Activated CD4-positive, CD25-positive, alpha-beta regulatory T cell (primary cell): ENCODE results near the gene WBP1L.

Source experiments
- DNase-seq, 4 experiments: peaks; one replicate each; lab custom pipeline; 2025; lab: John Stamatoyannopoulos, UW

WBP1L gene

DNA sequence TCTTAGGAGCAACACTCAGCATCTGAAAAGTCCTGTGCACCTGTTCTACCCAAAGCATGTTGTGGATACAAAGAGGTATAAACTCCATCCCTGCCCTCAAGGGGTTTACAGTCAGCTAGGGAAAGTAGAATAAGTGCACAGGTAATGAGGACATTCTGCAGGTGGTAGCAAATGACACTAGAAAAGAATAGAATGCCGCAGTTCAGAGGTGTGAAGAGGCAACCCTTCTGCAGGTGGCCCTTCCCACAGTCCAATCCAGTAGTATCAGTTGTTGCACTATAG lies 36.7 kb downstream of the WBP1L start:
- no peak for DNase-seq

DNA sequence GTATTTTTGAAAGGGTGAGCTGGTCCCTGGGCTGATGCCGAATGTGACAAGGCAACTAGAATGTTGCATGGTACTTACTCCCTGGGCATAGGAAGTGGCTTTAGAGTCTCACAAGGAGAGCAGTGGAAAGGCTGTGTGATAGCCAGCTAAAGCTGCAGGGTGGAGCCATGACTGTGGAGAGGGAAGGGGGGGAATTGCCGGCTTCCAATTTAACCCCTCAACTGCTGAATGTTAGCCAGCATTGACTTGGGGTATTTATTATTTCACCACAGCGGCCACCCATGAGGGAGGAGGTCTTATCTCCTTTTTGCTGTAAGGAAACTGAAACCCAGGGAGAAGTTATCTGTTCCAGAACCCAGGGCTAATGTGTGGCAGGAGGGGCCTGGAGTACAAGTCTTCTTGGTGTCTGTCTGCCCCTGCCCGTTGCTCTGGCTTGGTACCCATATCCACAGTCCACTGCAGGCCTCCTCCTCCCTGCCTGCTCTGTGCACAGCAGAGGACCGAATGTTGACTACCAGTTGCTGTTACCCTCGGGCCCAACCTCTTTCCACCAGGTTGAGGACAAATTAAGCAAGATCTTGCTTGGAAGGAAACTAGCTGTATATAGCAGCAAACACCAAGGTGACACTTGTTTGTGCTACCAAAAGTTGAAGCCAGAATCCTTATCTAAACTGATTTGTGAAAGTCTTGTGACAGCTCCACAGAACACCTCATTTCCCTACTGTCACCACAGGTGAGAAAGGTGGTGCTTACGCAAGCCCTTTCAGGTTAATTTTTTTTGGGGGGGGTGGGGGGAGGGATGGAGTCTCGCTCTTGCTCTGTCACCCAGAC lies 37.6 kb downstream of the WBP1L start:
- DNase-seq = no peak

DNA sequence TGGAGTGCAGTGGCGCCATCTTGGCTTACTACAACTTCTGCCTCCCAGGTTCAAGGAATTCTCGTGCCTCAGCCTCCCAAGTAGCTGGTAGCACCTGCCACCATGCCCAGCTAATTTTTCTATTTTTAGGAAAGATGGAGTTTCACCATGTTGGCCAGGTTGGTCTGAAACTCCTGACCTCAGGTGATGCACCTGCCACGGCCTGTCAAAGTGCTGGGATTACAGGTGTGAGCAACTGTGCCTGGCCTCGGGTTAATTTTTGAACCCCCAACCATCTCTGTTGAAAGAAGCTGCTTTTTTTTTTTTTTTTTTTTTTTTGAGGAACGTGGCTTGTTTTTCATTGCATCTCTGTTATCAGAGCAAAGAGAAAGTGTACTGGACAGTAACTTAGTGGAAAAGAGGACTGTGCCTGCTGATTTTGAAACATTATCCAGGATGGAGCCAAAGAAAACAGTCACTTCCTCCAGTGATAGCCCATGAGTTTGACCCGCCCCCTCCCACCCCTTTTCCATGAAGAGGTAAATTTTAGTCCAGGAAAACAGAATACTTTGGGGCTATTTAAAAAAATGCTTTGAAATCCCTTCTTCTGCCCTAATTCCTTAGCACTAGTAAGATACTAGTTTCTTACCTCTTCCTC lies 38.3 kb downstream of the WBP1L start:
- DNase-seq = no peak

DNA sequence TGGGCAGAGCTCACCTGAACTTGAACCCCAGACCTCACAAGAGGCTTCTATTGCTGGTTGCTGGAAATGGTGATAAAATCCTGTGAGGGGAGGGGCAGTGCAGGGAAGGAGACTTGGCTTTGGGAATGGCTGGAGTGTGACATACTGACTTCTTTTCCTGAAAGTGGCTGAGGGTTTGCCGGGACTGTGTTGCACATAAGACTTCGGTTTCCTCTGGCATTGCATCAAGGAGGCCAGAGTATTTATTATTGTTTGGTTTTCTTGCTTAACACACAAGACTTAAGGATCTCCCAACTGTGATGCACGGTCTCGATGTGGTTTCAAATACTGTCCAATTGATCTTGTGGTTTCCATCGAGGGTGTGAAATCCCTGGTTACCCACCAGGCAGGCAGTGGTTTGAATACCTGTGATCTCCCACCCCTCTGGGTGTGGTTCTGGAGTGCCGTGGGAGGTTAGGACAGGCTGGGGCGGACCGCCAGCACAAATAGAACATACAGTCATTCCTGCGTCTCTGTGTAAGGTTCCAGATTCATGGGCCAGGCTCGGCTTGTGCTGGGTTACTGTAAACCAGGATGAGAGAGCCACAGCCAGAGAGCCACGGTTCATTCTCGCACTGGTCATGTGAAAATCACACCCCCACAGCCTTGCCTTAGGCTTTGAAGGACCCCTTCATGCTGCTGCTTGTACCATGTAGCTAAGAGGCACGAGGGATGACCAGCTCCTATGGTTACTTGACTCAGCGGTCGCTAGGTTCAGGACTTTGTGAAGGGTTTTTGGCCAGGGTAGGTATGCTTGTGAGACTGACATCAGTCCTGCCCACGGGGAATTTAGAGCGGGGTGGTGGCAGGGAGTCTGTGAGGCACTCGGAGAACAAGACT lies 39.2 kb downstream of the WBP1L start:
- DNase-seq = no peak

DNA sequence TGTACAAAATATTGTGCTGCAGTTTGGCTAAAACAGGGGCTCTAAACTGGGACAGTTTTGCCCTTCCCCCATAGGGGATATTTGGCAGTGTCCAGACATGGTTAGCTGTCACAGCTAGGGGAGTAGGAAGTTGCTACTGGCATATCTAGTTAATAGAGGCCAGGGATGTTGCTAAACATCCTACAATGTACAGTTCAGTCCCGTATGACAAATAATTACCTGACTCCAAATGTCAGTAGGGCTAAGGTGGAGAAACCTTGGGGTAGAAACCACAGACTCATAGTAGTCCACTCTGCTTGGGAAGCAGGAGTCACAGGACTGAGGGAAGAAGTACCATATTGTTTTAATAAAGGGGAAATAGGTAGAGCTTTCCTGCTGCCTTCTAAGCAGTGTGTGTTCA lies 39.8 kb downstream of the WBP1L start:
- no peak for DNase-seq

DNA sequence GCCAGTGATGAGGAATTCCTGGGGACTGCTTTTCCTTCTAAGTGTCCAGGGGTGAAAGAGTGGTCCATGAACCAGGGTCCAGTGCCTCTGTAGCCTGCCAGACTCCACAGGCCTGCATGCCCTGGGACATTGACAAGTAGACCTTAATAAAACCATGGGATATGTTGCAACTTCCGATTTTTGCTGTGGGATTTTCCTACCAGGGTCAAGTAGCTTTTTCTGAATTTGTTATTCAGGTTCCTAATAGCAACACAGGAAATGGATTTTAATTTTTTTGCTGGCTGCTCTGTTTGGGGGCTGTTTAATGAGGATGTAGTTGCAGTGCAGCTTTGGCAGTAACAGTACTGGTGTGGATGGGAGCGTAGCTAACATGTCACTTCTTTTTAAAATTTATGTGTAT lies 42.1 kb downstream of the WBP1L start:
- DNase-seq = no peak

DNA sequence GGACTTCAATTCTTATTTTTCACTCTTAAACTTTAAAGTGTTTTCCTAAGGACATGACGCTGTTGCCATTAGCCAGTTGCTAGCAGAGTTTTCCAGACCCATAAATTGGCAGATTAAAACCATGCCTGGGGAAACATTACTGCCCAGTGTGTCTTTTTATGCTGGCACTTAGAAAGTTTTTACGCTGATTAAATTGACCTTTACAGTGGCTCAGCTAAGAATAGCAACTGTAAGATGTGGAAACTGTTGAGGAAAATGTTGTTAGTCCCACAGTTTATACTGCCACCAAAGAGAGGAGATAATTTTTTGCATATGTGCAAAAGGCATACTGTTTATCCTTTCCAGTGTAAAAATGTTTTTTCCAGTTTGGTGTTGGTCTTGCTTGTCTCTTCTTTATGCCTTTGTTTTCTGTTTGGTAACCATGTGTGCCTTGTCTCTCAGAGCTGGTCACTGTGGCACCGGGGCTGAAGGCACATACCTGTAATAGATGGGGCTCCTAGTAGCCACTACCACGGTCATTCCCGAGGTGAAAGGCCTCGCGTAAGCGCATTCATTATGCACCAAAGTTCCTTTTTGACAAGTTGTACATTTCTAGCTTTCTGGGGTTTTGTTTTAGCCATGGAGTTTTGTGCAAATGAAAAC lies 48.1 kb downstream of the WBP1L start:
- DNase-seq = no peak

DNA sequence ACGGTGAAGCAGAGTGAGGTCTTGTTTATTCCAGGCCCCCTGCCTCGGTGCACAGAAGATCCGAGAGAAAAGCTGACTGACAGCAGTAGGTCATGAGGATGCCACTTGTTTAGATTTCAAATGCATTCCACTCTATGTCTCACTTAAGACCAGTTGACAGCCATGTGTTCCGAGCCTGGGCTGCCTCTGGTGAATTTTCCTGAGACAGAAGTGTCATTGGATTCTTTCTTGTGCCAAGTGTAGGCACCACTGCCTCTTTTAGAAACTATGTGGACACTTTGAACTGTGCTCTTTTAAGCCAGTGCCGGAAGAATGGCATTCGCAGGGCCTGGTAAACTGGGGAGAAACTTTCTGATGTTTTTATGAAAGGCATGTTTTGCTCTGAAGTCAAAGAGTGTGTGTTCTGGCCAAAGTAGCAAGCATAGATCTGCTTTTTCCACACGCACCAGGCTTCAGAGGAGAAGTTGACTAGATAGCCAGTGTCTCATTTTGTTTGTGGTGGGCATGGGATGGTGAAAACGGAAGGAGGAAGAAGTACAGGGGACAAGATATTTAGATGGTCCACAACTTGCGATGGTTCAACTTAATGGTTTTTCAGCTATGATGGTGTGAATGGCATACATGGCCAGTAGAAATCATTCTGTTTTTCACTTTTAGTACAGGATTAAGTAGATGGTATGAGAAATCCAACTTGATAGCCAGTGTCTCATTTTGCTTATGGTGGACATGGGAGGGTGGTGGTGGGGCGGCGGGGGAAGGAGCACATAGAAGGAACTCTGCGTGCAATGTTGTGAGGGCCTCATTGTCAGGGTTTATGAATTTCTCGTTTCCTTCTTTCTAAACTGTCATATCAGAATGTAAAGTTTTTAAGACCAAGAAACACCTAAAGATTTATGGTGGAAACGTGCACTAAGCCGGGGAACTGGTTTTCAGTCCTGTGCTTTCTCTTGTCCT lies 52.0 kb downstream of the WBP1L start:
- no peak for DNase-seq

DNA sequence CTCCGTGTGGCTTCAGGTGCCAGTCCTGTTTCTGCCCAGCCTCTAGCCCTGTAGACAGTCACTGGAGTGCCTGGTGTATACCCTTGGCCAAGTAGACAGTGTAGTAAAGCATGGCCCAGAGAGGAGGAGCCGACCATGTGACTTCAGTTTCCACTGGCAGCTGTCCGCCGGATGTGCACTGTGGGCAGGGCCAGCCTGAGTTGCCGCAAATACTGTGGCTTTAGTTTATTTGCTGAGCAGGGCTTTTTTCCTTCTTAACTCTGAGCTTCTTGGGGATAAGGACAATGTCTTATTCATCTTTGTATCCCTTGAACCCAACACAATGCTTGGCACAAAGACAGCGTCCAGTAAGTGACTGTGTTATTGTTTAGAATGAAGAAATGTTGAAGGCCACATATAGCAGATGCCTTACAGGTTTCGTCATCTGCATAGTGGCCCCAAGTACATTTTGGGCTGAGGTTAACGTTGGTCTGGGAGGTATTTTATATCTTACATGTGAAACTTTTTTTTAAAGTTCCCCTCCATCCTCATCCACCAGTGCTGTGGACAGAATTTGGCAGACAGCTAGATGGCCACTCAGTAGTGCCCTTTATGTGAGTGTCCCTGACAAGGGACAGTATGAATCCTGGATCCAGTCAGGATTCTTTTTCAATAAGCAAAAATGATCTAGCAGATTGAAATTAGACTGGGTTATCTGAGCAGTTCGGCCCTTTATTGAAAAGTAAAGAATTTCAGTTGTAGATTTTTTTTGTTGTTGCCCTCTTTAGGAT lies 52.8 kb downstream of the WBP1L start:
- peak in 3 of 4 experiments; percentile 11 to 23 (median 16) for DNase-seq

DNA sequence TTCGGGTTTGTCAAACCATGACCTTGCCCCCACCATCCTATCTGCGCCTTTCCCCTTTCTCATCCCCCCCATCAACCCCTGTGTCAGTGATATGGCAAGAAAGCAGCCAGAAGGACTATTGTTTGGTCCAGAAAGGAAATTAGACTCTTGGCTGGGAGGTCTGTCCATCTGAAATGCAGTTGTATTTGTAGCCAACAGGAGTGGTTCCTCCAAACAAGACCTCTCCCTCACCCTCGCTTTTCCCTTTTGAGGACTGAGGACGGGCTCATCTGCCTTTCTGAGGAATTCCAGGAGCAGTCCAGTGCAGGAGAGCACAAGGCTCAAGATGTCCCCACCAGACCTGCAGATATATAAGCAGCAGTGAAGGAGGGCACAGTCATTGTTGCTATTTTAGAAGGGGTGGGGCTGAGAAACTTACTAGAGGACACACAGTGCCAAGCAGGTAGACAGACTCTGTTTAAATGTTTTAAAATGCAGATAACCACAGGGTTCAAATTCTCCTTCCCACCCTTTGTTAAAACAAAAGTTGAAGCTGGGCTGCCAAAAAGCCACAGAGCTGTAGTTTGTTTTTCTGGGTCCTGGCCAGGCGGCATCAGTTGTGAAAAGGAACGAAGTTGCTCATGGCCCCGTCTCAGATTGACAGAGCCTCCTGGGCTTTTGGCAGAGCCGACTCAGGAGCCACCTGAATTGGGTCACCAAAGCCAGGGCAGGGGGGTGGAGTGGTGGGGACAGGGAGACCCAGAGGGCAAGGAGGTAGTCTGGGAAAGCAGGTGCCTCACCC lies 56.1 kb downstream of the WBP1L start:
- no peak for DNase-seq

DNA sequence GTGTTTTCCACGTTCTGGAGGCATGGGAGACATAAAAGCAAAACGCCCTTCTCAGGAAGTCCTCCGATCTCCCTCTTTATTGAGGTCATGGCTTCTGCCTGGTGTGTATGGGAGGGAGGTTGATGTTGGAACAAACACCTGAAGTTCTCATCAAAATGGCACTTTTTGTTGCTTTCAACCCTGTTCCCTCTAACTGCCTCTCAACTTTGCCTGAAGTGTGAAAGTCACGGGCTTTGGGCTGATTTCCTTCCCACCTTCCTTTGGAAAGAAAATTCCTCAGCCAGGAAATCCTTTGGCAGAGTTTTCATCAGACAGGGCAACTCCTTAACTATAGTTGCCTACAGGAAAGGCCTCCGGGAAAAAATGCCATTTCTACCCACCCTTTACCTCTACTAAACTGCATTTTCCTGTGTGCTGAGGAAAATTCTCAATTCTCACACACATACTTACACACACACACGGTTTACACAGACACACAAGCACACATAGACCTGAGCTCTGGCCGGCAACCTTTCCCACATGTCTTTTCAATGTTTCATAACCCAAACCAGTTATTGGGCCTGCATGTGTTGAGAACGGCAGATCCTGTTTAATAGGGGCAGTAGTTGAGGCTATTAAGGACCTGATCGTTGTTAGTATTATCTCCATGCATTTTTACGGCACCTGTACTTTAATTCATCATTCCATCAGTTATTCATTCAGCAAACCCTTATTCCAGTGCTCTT lies 57.0 kb downstream of the WBP1L start:
- DNase-seq = no peak

DNA sequence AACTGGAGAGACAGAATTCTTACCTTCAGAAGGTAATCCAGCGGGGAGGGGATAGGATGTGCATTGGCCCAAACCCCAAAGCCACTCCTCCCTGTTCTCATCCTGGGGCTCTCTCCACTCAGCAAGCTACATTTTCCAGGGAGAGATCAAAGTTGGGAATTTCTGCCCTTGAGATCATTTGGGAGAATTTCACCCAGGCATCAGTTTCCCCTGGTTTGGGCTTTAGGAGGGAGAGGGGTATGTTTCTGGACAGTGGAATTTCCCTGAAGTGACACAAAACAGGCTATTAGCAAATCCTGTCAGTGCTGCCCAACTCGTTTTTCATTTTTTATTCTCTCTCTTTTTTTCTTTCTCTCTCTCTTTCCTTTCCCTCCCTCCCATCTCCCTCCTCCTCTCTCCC lies 57.7 kb downstream of the WBP1L start:
- no peak for DNase-seq

DNA sequence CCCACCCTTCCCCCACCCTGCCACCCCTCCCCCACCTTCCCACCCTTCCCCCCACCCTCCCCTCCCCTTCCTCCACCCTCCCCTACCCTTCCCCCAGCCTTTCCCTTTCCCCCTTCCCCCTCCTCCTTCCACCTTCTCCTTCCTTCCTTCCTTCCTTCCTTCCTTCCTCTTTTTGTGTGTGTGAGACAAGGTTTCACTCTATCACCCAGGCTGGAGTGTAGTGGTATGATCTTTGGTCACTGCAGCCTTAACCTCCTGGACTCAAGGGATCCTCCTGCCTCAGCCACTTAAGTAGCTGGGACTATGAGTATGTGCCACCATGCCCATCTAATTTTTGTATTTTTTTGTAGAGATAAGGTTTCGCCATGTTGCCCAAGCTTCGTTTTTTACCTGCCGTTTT lies 58.2 kb downstream of the WBP1L start:
- no peak for DNase-seq

DNA sequence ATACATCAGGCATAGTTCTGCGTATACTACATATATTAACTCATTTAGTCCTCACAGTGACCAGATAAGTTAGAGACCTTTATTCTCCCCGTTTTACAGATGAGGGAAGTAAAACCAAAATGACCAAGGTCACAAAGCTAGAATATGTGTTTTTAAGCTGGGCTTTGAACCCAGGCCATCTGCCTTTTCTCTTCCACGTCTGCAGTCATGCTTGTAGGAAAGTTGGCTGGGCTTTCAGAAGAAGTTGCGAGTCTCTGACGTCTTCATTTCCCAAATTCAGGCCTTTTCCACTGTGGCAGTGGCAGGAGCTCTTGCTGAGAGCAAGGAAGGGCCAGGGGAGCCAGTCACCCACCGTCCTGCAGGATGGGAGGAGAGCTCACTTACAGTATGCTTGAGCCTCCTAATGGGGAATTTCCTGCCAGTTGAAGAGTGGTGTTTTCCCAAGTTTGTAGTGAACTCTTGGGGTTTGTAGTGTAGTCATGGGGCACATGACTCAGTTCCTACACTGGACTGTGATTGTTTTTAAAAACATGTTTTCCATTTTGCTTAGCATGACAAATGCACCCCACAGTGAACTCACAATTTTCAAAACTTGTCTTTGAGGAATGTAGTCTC lies 59.3 kb downstream of the WBP1L start:
- no peak for DNase-seq

DNA sequence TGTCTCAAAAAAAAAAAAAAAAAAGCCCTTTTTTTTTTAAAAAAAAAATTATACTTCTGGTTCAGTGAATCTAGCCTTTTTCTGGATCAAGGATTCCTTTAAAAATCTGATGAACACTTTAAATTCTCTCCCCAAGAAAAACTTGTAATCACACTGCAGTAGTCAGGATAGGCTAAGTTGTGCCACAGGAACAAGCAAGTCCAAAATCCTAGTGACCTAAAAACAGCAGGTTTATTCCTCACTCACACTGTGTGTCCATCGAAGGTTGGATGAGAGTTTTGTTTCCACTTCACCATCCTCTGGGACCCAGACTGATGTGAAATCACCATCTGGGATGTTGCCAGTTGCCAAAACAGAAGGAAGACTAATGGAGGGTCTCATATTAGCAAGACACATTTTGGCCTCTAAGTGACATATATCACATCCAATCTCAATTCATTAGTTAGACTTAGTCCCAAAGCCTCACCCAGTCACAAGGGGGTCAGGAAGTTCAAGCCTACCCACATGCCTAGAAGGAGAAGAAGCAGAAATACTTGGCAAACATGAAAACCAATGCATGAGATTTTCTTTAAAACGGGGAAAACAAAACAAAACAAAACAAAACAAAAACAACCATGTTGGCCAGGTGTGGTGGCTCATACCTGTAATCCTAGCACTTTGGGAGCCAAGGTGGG lies 60.8 kb downstream of the WBP1L start:
- no peak for DNase-seq

DNA sequence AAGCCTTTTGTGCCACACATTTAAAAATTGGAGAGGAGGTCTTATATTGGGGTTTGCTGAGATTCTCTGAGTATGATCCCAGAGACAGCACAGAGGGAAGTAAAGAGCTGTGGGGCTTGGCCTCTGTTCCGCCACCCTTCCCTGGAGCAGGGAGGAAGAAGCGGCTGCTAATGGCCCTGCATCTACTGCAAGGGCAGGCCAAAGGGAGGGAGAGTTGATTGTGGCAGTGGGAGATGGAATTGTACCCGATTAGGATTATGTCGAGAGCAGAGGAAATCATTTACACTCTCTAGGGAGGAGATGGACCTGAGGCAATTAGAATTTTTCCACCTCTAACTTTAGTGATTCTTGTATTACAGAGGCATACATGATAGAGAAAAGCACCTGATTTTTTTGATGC lies 64.6 kb downstream of the WBP1L start:
- no peak for DNase-seq

DNA sequence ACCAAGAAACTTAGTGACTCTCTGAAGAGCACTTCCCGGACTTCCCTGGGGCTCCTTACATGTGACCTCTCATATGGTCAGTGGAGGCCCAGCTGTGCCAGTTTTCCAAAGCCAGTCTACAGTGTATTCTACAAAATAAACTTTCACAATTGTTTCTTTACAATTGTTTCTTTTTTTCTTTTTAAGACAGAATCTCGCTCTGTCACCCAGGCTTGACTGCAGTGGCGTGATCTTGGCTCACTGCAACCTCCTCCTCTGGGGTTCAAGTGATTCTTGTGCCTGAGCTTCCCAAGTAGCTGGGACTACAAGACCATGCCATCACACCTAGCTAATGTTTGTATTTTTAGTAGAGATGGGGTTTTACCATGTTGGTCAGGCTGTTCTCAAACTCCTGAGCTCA lies 67.6 kb downstream of the WBP1L start:
- DNase-seq = no peak

DNA sequence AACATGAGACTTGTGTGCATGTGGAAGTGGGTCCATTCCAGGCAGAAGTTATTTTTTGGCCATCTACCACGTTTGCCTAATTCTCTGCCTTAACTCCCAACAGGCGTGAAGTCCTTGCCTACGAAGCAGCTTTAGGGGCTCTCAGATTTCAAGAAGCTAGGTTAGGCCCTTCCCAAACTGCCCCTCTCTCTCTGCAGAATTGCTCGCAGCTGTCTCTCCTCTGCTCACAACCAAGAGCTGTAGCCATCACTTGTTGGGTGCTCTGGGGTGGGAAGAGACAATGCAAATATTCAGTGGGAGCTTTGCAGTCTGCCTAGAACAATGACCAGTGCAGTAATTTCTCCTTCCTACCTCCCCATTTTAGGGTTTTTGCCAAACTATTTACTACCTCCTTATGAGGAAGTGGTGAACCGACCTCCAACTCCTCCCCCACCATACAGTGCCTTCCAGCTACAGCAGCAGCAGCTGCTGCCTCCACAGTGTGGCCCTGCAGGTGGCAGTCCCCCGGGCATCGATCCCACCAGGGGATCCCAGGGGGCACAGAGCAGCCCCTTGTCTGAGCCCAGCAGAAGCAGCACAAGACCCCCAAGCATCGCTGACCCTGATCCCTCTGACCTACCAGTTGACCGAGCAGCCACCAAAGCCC lies 68.6 kb downstream of the WBP1L start:
- DNase-seq = no peak
